GM12892 (cell line): ENCODE measurements around the gene KLF2.

Experiments
- POLR2A ChIP-seq: IDR thresholded peaks from 2 replicates; pipeline ENCODE4 v1.6.1; 2011; ENCODE audit warnings: low read depth, low read length, control low read depth
- POLR2AphosphoS5 ChIP-seq: IDR thresholded peaks from 2 replicates; pipeline ENCODE4 v1.6.1; 2011; ENCODE audit warnings: low read depth, low read length, control low read depth
- TAF1 ChIP-seq: IDR thresholded peaks from 2 replicates; pipeline ENCODE4 v1.6.1; 2011; ENCODE audit warnings: low read depth, mild to moderate bottlenecking, control low read depth, low read length, borderline replicate concordance

DNA sequence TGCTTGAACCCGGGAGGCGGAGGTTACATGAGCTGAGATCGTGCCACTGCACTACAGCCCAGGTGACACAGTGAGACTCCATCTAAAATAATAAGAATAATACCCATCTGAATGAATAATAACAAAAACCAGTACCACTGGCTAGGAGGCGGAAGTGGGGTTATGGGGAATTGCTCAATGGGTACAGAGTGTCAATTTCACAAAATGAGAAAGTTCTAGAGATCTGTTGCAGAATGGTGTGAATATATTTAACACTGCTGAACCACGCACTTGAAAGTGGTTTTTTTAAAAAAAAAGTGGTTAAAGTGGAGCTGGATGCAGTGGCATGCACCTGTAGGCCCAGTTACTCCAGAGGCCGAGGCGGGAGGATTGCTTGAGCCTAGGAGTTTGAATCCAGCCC lies 18.5 kb downstream of the KLF2 start:
- TF ChIP-seq TAF1 (no peak), POLR2AphosphoS5 (no peak), POLR2A (no peak)
